Measurements from ENCODE around the gene YLPM1.

The YLPM1 gene

GRCh38 chr14:74792249-74793039 is 29.3 kb downstream of the YLPM1 start:
- no peak for DNase-seq

GRCh38 chr14:74793506-74794155 is 30.5 kb downstream of the YLPM1 start:
- no peak for DNase-seq

GRCh38 chr14:74794947-74795346 is 31.8 kb downstream of the YLPM1 start:
- no peak for DNase-seq

- DNase-seq, result no peak
These were observed 36.6 kb downstream of the YLPM1 start for GRCh38 chr14:74799765-74800164.

- DNase-seq, result no peak
These were observed 37.7 kb downstream of the YLPM1 start for GRCh38 chr14:74800780-74801179.

- no peak for DNase-seq
These were observed 38.3 kb downstream of the YLPM1 start for GRCh38 chr14:74801396-74801795.

GRCh38 chr14:74804219-74804825 is 41.2 kb downstream of the YLPM1 start:
- DNase-seq, result no peak

GRCh38 chr14:74807853-74808545 is 44.9 kb downstream of the YLPM1 start:
- DNase-seq, result no peak

- no peak for DNase-seq
These were observed 53.0 kb downstream of the YLPM1 start for GRCh38 chr14:74816124-74816523.

- DNase-seq, result no peak
These were observed 57.2 kb downstream of the YLPM1 start for GRCh38 chr14:74820288-74820687.

GRCh38 chr14:74821267-74821915 is 58.3 kb downstream of the YLPM1 start:
- DNase-seq, result no peak

- DNase-seq, result no peak
These were observed 61.9 kb downstream of the YLPM1 start for GRCh38 chr14:74824997-74825396.

GRCh38 chr14:74826574-74826973 is 63.5 kb downstream of the YLPM1 start:
- DNase-seq, result no peak

GRCh38 chr14:74829251-74829650 is 66.1 kb downstream of the YLPM1 start:
- DNase-seq, result no peak

GRCh38 chr14:74832849-74833248 is 69.7 kb downstream of the YLPM1 start:
- DNase-seq, result no peak

- no peak for DNase-seq
These were observed 71.7 kb downstream of the YLPM1 start for GRCh38 chr14:74834692-74835392.

GRCh38 chr14:74835645-74836250 is 72.6 kb downstream of the YLPM1 start:
- no peak for DNase-seq

- no peak for DNase-seq
These were observed 73.3 kb downstream of the YLPM1 start for GRCh38 chr14:74836251-74836960.

- DNase-seq, result no peak
These were observed 75.0 kb downstream of the YLPM1 start for GRCh38 chr14:74838166-74838565.

- no peak for DNase-seq
These were observed 77.5 kb downstream of the YLPM1 start for GRCh38 chr14:74840603-74841030.

All from cerebellar nuclear complex (tissue), 1 donor.